NCI-H226 (cell line): ENCODE results near the gene NME9.
A peak's percentile ranks its signal among the peaks of the same experiment; 100 is the strongest.

Source experiments
- DNase-seq: peaks from one replicate; pipeline ENCODE4 v3.0.0-alpha.2; 2015

The NME9 gene

DNA sequence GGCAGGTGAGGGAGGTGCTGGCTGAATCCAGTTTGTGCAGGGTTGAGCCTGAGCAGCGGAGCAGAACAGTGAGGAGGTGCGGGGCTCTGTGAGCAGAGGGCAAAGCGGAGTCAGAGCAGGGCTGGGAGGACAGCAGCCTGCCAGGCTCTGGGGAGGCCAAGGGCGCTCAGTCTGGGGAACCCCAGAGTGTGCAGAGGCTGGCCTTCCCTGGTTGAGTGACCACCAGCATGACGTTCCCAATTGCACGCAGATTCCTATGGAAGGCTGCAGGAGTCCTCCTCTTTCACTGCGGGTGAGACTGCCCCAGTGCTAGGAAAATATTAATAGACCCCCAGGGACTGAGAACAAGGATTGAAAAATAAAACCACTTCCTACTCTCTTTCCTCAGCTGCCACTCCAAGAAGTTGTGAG lies 31.9 kb upstream of the NME9 start:
- no peak for DNase-seq

DNA sequence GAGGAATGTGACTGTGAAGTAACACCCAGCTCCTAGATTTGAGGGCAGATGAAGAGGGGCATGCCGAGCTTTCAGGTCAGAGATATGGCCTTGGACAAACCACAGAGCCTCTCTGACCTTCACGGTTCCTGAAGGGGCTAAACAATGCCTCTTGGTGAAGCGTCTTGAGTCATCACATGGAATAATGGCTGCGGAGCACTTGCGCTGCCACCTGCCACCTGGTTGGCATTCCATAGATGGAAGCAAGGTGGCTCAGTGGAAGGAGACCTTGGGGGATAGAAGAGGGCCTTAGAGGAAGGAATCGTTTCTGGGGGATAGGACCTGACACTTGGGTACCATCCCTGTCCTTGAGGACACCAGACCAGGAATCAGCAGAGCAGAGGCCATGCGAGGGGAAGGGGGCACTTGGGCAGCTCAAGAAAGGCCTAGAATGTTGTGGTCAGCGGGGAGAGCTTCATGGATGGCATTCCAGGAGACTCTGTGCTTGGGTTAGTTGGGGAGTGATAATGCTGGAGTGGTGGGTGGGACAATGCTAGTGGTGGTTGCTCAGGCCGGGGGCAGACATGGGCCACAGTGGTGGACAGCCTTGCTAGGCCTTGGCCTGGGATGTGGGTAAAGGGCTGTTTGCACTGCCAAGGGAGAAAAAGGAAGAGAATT lies 31.3 kb upstream of the NME9 start:
- no peak for DNase-seq

DNA sequence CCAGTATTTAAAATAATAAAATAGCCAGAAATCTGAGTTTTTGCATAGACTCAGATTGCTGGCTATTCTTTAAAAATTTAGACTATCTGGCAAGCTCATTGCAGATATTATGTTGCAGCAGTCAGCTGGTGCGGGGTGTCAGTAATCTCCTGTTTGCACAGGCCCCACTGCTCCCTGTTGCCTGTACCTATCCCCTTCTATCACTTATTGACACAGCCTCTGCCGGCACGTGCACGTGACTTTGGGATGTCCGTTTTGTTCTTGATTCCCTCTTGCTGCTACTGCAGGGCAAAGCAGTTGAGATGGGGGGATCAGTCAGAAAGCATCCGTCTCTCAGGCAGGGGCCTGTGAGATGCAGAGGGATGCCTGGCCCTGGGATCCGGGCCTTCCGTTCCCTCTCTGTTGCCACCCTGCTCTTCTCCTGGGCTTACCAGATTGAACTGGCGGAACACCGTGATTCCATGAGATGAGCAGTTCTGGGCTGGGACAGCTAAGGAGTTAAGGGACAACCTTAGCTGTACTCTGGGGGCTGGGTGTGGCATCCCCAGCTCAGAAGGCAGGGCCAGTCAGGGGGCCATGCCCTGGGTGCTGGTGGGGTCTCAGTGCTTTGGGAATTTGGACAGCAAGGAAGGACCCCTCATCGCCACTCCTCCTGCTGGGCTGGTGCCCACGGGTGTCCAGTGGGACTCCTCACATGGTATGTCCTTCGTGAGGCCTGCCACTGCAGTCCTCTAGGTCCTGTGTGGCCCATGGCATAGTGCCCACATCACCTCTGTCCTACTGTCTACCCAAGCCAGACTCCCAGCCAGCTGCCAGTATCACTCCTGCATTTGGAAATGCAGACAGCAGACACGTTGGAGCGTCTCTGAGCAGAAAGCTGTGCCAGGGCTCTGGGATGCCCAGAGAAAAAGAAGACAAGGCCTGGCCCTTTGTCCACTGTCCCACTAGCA lies 30.5 kb upstream of the NME9 start:
- no peak for DNase-seq

DNA sequence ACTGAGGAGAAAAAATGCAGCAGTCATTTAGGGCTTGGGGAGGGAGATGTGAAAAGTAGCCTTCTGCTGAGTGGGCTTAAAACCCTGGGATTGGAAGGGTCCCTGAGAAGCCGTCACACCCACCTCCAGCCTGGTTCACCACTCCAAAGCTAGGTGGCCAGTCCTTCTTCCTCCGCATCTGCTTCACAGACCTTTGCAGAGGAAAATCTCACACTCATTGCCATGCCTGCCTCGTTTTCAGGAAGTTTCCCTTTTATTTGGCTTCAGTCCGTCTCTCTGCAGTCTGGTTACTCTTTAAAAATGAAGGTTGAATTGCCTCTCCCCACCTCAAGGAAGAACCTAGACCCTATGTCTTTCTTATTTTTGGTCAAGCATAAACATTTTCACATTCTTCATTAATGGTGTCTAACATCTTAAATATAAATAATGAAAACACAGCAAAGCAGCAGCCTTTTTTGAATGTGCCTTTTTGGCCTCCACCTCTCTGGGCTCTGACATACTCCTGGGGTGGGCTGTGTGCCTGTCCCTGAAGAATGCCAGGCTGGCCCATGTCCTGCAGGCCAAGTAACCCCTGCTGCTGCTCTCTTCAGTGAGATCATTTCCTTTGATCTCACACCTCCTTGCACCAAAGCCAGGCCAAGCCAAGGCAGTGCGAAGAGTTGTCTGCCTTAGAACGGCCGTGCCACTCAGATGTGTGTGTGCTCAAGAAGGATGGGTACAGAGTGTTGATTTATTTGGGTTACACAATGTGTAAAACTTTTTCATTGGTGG lies 29.7 kb upstream of the NME9 start:
- DNase-seq, result no peak

DNA sequence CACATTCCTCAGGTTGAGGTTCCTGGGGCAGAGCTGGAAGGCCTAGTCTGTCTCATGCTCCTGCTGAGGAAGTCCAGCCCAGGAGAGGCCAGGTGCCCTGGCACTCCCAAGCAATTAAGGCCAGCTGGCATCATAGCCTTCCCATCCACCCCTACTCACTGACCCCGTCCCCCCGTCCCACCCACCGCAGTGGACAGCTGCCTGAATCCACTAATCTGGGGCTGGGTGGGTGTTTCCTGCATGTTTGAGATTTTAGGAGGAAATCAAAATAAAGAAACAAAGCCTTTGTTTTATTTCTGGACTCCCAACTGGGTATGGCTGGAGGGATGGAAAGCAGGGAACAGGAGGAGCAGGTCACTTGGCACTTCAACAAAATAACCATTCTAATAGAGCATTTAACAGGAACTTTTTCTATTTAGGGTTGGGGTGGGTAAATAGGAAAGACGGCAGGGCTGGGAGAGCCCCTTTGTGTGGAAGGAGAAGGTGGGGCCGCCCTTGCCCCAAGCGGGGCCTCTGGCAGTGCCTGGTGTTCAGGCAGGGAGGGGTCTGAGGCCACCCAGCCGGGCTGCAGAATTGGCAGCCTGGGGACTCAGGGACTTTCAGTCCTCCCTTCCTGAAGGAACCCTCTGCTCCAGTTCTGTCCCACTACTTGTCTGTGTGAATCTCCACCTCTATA lies 27.2 kb upstream of the NME9 start:
- DNase-seq, result no peak

DNA sequence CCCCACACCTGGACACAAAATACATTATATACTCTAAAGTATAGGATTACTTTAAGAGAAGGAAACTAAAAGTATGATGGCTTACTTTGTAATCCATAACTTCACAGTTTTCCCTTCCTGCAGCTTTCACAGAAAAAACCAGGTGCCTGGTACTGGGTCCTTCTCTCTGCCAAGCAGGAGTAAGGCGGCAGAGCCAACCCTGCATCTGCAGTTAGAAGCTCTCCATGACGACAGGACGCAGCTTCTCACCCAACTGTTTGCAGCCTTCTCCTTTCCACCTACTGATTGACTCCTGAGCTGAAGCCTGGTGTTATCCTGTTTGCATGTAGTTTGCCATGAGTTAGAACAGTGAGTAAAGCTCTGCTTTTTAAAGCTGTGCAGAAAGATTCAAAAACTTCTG lies 25.4 kb upstream of the NME9 start:
- no peak for DNase-seq

DNA sequence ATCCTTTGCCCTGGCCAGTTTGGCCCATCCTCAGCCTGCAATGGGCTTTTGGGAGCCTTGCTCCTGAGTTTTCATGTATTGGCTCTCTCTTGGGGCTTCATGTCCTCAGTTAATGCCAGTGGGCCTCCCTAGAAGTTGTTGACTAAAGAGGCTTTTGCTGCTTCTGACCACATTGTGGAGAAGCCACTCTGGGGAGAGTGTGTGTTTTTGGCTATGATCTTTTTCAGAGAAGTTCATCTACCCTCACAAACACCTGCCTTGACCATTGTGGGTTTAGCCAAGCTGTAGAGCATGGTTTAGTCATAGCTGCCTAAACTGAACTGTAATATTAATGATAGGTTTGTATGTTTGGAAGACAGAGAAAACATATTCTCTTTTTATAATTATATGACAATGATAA lies 24.7 kb upstream of the NME9 start:
- no peak for DNase-seq

DNA sequence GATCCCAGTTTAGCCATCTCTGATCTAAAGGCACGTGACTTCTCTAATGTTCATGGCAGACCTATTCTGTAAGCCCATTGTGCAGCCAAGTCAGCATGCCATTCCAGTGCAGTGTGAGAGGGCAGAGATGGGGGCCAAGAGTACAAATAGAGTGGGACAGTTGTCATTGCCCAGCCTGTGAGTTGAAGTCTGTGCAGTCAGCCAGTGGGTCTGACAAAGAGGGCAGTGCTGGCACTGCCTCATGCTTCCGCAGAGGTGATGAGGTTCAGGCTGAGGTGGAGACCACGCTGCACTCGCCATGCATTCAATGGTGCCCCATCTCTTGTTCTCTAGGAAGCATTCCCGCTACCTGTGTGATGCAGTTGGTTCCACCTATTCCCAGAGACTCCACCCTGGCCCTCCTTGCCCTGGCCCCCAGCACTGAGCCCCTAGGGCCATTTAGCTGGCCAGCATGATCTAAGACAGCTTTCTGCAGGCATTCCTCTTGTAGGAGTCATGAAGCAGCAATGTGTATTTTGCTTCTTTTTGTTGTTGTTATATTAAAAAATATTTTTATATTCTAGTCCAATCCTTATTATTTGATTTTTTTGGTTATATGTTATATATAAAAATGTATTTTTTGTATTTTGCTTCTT lies 22.4 kb upstream of the NME9 start:
- no peak for DNase-seq

DNA sequence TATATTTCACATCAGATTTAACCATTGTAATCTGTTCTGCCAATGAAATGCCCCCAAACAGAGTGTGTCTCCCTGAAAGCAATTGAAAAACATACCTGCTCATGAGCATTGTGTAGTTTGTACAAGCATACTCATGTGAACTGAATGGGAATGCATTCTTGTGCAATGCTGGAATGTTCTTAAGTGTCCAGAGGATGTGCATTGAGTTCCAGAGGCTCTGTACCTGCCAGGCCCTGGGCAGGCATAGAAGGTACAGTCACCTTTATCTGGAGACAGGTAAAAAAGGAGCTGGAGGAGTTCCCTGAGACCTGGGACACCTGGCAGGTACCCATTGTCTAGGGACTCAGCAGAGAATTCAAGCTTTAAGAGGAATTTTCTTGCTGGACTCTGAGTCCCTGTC lies 21.5 kb upstream of the NME9 start:
- no peak for DNase-seq

DNA sequence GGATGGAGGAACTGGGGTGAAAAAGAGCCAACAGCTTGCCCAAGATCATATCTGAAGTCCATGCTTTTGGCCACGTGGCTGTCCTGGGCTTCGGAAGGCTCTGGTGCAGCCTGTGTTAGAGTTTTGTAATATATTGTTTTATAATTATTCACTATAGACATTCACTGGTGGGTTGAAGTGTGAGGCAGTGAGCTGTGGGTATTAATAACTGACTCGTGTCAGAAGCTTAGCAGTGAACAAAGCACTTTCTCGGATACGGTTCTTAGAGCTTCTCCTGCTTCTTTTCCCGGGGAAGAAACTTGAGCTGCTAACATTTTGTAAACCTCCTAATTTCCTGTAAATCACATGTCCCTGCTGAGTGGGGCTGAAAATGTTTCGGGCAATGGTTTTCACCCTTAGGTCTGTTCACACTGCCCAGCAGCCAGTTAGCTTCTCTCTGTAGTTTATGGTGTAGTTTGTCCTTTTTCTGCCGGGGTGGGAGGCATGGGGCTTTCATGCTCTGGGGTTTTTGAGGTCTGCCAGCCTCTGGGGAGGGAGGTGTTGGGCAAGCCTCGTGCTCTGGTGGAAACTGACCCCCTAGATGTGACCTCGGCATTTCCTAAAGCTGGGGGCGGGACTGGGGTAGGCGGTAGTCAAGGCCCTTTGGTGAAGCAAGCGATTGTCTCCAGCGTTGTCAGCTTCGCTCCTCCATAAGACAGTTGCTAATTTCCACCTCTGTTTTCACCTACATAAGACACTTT lies 20.4 kb upstream of the NME9 start:
- no peak for DNase-seq

DNA sequence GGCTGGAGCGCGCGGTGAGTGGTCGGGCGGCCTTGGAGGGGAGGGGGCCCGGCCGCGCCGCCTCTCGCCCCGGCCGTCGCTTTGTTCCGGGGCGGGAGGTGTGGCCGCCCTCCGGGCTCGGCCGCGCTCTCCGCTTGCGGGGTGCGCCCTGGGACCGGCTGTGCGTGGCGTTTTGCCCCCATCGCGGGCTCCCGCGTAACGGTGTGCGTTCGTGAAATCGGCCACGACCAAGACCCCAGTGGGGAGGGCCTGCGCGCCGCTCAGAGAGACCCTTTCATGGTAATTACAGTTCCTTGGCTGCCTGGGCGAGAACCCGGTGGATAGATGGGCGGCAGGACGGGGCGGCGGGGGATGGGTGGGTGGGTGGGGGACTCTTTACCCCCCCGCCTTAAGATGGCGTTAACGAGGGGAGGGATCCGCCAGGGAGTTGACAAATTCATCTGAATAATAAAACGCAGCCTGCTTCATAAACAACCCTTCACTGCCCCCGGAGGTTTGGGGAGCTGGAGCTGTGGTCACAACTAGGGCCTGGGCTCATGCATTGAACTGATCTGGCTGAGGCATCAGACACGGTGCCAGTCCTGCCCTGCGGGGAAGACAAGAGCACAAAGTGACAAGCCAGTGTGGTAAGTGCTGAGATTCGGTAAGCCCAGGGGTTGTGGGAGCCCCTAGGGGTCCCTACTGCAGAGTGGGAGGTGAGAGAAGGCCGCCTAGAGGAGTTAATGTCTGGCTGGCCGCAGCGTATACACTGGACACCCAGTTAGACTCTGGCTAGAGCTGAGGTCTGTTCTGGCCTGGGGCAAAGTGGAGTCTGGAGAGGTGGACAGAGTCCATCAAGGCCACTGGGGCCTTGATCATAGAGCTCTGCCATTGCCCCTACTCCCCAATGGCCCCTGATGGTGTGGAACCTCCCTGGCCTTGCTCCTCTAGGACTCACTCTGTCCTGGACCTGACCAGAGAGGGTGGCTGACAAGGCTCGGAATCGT lies 19.4 kb upstream of the NME9 start:
- DNase-seq, result no peak

DNA sequence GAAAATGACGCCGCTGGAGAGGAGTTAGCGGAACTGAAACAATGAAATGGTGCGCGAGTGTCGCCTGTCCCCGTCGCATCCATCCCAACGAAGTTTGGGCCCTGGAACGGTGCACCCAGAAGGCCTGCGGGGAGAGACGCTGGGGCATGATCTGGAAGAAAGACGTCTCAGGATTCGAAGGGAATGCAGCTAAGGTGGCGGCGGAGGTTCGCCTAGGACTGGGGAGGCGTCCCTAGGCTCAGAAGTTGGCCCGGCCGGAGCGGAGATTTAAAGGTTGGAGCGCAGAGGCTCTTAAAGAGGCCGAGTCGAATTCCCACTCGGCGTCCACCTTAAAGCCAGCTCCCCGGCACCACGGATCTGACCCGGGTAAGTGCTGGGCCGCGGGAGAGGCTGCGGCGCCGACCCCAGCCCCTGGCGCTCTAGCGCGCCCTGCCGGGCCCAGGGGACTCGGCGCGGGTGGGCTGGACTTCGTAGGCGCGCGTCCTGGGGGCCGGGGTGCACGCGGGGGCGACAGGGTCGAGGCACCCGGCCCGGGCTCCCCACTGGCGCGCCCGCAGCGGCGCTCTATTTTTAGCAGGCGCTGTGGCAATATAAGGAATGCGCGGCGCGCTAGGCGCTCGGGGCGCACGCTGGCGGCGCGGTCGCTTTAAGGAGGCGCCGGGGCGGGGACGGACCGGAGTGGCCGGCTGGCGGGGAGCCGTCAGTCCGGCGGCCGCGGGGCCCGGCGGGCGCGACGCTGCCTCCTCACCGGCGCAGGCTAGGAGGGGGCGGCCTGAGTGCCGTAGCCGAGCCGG lies 18.5 kb upstream of the NME9 start, which contains the start of gene MRAS:
MRAS (plus strand) TSS at position 620 of the 794 bp plus-strand sequence. CDS start 24,305 bp downstream, outside the sequence.
- DNase-seq, result peak; percentile 62

DNA sequence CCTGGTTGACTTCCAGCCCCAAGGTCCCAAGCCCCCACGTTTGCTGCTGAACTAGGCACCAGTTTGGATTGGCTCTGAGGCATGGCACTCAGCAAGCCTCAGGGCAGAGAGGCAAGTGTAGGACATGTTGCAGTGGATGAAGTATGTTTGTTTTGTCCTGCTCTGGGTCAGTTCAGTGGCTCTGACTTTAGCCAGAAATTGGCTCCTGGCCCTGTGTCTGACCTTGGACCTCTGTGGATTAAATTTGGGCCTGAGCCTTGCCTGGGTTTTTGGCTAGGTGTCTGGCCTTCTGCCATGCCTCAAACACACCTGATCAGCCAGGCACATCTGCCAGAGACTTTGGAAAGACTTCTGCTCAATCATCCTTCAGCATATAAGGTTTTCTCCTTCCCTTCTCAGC lies 15.1 kb upstream of the NME9 start:
- no peak for DNase-seq

DNA sequence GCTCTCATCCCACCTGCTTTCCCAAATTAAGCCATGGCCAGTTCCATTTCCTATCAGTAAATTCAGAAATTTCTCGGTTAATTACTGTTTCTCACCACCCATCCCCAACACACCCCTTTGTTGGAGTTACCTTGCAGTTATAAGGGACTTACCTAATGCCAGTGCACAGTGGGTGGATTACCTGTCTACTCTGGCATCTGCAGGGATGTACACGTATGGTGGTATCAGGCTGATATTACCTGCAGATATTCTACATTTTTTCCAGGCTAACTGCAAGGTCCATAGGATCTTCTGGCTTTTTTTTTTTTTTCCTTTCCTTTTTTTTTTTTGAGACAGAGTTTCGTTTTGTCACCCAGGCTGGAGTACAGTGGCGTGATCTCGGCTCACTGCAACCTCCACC lies 10.9 kb upstream of the NME9 start:
- no peak for DNase-seq

DNA sequence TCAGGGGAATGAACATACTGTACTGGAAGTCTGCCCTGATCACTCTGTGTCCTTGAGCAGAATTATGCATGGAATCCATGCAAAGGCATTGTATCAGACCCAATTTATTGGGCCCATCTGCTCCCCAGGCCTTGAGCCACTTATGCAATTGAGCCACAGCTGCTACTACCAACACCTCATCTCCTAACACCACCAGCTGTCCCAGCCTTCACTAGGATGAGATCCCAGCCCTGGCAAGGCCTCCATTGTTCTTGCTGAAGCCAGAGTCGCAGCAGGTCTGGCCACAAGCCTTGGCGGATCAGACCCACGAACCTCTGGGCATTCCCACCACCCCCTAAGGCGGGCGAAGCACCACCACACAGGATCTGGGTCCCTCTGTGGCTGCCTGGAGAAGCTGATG lies 9.2 kb upstream of the NME9 start:
- DNase-seq, result no peak

DNA sequence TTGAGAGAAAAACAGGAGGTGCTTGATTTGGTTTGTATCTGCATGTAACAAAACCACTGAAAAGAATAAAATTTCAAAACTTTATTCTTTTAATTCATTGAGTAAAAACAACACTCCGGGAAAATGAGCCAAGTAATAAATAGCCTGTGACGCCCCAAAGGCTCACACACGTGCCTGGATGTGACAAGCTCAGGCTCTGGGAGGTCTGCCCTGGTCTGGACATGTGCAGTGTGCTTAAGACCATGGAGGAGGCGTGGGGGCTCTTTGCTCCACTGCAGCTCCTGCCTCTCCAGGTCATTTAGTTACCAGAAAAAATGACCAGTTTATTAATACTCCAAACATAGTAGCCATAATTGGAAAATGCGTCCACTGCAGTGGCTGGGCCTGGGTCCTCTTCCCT lies 8.6 kb upstream of the NME9 start:
- no peak for DNase-seq

DNA sequence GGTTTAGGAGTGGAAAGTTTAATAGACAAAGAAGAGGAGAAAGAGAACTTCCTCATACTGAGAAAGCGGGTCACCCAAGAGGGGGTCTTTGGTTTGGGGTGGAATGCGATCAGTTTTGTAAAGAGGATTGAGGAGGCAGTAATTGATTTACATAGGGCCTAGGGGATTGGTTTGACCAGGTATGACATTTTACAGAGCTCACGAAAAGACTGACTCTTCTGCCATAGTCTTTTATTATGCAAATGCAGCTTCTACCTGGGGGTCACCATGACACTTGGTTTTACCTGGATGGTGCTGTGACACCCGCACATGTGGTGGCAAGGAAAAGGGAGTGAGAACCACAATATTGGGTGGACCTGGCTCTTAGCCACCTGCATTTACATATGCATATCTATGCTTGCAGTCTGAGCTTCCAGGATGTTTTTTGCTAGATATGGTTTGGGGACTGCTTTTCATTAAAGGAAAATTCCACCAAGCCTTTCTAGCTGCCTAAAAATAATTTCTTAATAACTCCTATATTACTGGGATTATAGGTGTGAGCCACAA lies 6.9 kb upstream of the NME9 start:
- DNase-seq, result no peak

DNA sequence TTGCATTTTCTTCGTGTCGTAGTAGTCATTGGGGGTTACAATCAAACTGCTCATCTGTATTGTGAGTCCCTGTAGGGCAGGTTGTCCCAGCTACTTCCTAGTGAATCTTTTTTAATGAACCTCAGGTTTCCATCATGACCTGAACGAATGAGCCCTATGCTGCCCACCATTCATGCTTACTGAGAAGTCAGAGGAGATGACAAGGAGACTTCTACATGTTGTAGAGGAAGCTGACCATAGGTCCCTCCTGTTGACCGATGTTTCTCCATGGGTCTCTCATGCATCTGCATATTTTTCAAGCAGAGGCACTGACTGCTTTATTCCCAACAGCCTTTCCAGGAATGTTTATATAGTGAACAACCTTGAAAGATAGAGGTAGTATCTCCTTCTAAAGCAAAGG lies 5.0 kb upstream of the NME9 start:
- no peak for DNase-seq

DNA sequence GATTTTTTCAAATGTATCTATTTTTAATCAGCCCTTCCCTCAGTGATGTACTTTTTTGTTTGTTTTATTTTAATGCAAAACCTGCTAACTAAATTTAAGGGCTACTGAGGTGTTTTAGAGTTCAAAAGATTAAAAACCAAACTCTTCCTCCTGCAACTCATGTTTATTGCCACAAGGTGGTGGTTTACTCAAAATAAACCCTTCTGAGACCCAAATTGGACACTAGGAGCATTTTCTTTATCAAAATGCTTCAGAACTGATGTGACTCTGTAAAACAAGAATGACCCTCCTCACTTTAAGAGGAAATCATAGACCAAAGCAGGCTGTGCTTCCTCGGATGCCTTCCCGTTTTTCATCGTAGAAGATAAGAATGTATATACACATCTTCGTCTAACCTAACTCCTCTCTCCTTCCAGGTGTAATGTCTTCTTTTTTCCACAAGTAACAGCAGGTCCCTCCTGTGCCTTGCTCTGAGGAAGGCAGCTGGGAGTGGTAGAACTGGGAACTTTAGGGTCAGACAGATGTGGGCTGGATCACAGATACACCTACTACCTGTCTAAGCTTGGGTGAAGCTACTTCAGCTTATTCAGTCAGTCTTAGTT lies 2.9 kb upstream of the NME9 start:
- DNase-seq, result no peak
